NCI-H187 (cell line): ENCODE results near the gene SPIN2A.
"Not testable (repeated sequence)": the region's sequence is repeated elsewhere in the genome, so short reads cannot be mapped to it uniquely, and the experiment has no call there.

Experiments
- DNase-seq, 2 experiments: peaks; one replicate each; lab custom pipeline; 2025; lab: John Stamatoyannopoulos, UW

Gene SPIN2A

DNA sequence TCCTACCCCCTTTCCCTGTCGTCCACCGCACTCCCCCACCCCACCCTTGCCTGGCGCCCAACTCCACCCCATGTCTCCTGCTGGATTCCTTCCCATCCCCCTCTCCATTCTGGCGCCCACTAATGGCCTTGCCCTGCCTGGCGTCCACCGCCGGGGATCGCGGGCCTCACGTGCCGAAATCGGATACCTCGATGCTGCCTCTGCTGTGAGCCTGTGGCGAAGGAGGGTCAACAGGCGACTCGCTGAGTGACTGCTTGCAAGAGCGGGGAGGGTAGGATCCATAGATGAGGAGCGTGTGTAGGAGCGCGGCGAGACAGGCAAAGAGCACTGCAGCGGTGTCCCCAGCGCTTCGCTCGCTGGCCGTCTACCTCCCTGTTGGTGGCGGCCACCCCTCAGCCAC is at the start of gene SPIN2A:
Gene SPIN2A, minus strand, starts transcription at position 325 of the 400 bp plus-strand sequence. CDS start 800 bp downstream, outside the sequence.
- not testable (repeated sequence) for DNase-seq

DNA sequence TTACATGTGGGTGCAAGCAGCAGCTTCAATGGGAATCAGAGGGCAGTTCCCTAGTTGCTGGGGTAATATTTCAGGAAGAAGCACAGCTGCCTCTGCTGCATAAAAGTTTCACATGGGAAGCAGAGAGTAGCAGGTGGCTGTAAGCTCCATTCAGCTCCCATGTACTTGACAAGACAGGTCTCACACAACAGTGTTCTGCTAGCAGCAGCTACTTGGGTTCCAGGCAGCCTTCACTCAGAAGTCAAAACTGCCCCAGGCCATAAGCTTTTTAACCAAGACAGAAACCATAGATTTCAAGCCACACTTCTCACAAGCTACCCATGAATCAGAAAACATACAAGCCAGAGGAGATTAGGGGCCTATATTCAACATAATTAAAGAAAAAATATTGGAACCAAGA is 41.4 kb upstream of the SPIN2A start:
- DNase-seq: no peak

DNA sequence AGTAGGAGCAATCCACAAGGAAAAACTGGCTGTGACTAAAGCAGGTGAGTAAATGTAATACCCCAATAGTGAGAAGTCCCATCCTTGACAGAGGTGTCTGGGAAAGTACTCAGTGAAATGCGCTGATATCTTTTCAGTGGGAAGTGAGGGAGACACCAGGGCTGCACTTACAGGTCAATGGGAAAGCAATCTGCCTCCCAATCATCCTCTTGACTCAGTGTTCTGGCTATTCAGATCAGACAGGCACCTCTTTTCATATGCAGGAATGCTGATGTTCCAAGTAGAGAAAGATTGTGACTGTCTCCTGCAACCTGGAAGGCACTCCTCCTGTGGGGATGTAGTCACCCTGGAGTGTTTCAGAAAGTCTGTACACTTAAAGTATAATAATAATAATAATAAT is 39.9 kb upstream of the SPIN2A start:
- DNase-seq: no peak

DNA sequence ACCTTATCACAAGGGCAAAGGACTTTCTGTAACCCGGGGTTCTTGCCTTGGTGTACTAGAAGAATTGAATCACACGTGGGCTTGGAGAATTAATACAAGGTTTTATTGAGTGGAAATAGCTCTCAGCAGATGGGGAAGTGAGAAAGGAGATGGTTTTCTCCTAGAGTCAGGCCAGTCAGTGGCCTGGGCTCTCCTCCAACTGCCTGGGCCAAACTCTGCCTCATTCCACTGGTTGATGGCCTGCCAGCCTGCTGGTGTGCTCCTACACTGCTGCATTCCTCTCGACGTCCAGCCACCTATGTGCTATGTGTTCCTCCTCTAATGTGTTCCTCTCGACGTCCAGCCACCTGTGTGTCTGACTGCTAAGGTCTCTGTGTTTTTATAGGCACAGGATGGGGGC is 35.3 kb upstream of the SPIN2A start:
- no peak for DNase-seq

DNA sequence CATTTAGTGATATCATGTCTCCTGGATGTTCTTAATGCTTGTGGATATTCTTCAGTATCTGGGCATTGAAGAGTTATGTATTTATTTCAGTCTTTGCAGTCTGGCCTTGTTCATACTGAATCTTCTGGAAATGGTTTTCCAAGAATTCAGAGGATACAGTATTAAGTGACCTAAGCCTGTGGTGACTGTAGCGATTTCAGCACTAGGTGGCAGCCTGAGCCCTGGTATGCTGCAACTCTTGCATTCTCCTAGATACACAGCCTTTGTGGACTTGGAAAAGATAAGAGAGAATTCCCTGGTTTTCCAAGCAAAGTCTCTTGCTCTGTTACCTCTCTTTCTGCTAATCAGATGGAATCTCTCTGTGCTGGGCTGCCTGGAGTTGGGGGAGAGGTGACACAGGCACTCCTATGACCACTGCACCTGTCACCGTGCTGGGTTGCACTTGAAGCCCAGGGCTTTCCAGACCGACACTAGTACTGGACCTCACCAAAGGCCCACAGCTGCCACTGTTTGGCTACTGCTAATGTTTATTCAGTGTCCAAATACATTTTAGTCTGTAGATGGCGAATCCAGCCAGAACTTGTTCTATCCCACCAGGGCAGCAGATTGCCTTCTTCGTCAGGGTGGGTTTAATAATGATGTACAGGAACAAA is 19.3 kb upstream of the SPIN2A start:
- no peak for DNase-seq

DNA sequence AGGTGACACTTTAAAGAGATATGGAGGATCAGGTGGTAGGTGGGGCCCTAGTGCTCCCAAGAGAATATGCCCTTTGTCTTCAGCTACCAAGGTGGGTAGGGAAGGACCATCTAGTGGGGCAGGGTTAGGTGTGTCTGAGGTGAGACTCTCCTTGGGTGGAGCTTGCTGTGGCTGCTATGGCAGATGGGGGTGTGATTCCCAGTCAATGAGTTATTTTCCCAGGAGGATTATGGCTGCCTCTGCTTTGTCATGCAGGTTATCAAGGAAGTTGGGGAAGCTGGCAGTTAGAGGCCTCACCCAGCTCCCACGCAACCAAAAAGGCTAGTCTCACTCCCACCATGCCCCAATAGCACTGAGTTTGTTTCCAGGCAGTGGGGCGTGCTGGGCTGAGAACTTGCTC is 18.0 kb upstream of the SPIN2A start:
- no peak for DNase-seq

DNA sequence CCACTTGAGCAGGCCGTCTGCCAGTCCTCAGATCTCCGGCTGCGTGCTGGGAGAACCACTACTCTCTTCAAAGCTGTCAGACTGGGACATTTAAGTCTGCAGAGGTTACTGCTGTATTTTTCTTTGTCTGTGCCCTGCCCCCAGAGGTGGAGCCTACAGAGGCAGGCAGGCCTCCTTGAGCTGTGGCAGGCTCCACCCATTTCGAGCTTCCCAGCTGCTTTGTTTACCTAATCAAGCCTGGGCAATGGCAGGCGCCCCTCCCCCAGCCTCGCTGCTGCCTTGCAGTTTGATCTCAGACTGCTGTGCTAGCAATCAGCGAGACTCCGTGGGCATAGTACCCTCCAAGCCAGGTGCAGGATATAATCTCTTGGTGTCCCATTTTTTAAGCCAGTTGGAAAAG is 15.0 kb upstream of the SPIN2A start:
- DNase-seq: not testable (repeated sequence)

DNA sequence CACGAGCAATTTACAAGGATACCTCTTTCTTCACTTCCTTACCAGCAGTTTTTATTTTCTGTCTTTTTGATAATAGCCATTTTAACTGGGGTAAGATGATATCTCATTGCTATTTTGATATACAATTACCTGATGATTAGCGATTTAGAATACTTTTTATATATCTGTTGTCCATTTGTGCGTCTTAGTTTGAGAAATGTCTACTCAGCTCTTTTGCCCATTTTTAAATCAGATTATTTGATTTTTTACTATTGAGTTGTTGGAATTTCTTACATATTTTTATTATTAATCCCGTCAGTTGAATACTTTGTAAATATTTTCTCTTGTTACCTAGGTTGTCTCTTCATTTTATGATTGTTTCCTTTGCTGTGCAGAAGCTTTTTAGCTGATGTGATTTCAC is 1.5 kb upstream of the SPIN2A start:
- no peak for DNase-seq

DNA sequence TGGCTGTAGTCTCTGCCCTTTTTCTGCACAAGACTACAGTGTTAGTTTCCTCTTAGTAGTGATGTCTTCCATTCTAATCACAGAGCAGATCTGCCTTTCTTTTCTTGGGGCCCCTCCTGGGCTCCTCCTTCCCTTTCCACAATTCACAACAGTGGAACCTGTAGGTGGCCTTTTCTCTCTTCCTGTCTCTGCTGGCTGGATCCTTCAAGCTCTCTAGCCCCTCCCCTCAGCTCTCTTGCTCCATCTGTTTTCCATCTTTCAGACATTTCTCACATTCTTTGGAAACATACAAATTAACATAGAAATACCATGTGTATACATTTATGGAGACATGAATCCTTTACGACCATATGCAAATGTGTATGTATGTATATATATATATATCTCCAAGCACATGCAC is 304 bp upstream of the SPIN2A start:
- no peak for DNase-seq

DNA sequence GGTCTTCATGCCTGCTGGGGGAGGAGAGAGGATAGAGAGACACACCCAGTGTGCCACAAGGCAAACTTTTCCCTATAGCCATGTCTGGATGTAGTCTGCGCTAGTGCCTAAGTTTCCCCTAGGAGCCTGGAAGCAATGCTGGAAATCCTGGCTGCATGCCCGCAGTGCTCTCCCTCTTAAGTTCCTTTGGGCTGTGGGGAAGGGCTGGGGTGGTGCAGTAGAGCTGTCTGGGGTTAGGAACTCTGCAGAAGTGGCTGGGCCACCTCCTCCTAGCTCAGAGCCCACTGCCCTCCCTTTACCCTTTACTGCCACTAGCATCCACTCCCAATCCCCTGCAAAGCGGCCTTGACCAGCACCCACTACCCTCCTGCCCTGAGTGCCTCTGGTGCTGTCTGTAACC is 608 bp downstream of the SPIN2A start:
- DNase-seq: not testable (repeated sequence)

DNA sequence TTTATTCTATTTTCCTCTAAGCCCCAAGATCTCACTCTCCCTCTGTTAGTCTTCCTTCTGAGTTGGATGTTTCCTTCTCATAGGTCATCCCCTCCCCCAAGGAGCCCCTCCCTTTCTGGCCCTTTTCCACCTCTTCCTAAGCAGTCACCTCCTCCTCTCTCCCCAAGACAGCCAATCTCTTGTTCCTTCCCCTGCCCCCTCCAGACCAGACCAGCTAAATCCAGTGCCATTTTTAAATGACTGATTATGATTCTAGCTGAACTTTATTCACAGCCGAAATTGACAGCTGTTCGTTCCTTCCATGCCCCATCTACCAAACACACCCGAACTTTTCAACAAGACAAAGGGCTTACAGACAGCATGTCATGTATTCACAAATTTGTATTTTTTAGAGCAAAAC is 1.9 kb downstream of the SPIN2A start:
- DNase-seq: no peak

DNA sequence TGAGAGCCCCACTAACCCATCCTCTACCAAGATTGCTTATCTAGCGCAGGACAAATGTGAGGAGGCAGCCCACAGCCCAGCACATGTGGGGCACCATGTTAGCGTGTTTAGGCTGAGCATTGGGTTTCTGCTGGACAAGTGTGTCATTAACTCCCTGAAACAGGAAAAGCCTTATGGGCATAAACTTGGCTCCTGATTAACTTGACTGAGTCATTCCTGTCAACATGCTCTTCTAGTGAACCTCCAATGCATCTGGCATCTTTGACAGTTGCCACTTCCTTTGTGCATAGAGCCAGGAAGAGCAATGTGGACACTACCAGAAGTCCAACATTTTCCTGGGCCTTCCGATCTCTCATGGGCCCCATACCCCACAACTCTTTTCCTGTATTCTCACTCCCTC is 2.5 kb downstream of the SPIN2A start:
- DNase-seq: no peak

DNA sequence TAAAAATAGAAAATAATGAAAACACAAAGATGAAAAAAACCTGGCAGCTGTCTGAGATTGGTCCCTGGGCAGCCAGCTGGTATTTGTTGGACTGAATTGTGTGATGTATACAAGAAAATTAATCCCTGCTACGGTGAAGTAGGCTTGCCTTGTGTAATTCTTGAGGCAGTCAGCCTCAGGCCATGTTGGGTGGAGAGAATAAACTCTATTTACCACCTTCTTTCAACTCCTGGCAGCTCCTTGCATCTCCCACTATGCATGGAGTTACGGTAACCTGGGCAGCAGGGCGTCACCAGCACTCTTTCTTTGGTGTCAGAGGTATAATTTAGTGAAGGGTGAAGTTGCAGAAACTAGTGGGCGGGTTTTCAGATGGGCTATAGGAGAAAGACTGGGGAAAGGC is 3.5 kb downstream of the SPIN2A start:
- DNase-seq: no peak

DNA sequence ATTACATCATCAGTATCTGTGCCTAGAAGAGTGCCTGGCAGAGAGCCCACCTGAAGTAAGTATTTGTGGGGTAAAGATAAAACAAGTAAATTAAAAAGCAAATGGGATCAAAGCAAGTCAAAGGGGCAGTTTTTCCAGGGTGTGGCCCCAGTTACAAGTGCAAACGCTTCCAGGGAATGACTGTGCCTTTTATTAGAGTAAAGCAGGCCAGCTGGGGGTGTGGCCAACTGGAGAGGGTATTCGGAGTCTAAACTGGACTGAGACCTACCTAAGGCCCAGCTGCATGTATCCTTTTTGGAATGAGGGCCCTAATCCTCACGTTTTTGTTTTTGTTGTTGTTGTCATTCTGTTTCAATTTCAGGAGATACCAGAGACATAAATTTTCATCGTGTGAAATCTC is 3.9 kb downstream of the SPIN2A start:
- DNase-seq: not testable (repeated sequence)

DNA sequence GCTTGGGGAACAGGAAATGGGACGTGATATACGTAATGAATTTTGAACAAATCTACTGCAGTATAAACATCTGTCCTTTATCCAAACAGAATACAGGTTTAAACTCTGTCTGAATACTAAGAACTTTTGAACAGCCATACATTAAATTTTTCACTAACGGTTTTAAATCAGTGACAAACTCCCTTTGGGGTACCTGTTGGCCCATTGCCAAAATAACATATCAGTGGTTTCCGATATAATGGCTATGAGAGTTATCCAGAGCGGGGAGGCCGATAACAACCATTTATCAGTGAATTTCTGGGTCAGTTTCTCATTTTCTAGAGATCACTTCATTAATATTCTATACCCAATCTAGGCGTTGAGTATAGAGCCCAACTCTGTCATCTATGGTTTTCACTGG is 5.2 kb downstream of the SPIN2A start:
- no peak for DNase-seq

DNA sequence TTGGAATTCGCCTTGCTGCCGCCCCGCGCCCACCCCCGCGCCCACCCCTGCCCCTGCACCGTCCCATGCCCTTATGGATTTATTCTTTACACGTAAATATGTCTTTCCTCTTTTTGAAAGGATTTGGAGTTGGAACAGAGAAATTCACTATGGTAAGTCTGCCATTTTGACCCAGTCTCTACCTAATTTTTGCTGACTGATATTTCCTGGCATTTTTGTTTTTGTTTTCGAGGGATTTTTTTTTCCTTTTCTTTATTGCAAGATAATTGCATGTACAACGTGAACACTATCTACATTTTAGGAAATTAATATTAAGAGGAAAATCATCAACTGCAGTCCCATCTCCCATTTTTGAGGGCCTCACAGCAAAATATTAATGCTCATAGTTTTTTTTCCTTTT is 15.4 kb downstream of the SPIN2A start:
- no peak for DNase-seq

DNA sequence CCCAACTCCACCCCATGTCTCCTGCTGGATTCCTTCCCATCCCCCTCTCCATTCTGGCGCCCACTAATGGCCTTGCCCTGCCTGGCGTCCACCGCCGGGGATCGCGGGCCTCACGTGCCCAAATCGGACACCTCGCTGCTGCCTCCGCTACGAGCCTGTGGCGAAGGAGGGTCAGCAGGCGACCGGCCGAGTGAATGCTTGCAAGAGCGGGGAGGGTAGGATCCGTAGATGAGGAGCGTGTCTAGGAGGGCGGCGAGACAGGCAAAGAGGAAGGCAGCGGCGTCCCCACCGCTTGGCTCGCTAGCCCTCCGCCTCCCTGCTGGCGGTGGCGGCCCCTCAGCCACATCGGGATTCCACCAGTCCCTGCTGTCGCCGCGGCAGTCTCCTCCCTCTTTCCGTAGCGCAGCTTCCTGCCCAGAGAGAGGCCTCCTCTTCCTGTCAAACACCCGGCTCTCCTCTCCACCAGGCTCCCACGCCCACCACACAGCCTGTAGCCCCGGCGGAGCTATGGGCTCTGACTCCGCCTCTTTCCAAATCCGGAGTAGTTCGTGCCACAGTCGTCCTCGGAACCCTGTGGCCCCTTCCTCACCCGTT is 15.9 kb downstream of the SPIN2A start, which contains the start of gene SPIN2B:
Gene SPIN2B, minus strand, starts transcription at position 387 of the 594 bp plus-strand sequence.
- no peak for DNase-seq

DNA sequence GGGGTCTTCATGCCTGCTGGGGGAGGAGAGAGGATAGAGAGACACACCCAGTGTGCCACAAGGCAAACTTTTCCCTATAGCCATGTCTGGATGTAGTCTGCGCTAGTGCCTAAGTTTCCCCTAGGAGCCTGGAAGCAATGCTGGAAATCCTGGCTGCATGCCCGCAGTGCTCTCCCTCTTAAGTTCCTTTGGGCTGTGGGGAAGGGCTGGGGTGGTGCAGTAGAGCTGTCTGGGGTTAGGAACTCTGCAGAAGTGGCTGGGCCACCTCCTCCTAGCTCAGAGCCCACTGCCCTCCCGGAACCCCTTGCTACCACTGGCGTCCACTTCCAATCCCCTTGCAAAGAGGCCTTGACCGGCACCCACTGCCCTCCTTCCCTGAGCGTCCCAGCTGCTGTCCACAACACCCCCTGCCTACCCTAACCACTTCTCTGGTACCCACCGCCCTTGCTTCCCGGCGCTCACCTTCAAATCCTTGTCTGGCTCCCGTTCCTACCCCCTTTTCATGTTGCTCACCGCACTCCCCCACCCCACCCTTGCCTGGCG is 16.5 kb downstream of the SPIN2A start:
- not testable (repeated sequence) for DNase-seq

DNA sequence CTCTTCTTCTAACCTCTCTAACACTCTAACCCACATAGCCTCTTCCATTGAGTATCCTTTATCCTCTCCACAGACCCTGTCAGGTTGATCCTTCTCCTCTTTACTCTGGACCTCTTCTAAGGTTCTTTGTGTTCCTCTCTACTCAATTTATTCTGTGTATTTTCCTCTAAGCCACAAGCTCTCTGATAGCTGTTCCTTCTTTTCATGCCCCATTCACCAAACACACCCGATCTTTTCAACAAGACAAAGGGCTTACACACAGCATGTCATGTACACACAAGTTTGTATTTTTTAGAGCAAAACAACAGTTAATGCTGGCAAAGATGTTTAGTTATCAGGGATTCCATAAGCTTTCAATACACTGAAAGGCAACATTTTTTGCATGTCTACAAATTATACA is 17.8 kb downstream of the SPIN2A start:
- no peak for DNase-seq

DNA sequence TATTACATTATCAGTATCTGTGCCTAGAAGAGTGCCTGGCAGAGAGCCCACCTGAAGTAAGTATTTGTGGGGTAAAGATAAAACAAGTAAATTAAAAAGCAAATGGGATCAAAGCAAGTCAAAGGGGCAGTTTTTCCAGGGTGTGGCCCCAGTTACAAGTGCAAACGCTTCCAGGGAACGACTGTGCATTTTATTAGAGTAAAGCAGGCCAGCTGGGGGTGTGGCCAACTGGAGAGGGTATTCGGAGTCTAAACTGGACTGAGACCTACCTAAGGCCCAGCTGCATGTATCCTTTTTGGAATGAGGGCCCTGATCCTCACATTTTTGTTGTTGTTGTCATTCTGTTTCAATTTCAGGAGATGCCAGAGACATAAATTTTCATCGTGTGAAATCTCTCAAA is 19.6 kb downstream of the SPIN2A start:
- DNase-seq: not testable (repeated sequence)

DNA sequence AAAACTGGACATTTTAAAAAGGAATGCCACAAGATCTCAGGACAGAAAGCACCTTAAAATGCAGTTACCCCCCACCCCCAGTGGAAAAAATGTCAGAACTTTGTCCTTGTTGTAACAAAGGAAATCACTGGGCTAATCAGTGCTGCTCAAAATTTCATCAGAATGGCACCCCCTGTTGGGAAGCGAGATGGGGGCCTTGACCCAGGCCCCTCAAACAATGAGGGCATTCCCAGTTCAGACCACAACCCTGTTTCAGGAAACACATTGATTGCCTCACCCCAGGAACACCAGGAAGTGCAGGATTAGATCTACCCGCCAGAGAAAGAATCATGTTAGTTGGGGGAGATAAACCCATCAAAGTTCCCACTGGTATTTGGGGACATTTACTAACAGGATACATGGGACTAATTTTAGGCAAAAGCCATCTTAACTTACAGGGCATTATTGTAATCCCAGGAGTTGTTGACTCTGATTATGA is 32.2 kb downstream of the SPIN2A start:
- DNase-seq: no peak

DNA sequence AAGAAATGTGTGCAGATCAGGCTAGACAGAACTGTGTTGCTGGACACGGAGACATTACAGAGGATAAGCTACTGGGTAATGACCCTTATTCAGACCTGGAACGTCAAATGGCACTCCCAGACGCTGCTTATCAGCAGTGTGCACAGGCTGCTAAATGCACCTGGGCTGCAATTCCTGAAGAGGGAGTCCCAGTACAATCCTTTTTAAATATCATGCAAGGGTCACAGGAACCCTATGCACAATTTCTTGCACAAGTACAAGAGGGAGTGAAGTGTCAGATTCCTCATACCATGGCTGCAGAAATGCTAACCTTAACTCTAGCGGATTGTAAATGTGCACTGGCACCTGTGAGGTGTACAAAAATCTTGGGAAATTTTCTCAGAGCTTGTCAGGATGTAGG is 32.8 kb downstream of the SPIN2A start:
- no peak for DNase-seq

DNA sequence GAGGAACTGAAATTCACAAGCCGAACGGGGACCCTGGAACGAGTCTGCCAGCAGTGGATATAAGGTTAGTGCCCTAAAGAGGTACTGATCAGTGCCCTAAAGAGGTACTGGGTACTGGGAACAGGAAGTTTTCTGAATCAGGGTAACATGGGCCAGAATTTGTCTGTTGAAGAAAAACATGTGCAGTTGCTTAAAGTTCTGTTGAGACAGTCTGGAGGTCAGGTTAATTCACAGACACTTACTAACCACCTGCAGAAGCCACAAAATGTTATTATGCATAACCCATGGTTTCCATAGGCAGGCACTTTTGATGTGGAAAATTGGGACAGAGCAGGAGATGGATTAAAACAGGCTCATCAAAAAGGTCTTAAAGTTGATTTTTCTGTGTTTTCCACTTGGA is 33.7 kb downstream of the SPIN2A start:
- no peak for DNase-seq

DNA sequence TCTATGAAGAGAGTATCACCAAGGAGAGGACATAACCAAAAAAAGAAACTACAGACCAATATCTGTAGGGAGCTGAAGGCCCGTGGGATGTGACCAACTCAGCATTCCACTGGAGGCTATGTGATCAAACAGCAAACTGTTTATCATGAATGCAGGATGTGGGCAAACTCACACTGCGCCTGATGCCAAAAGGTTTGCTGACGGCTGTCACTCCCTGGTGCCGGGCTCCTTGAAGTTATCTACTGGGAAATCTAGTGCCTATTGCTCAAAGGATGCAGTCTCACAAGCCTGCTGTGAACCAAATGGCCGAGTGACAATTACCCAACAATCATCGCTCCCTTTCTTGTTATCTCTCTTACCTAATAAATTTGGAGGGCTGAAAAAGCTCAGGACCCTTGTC is 34.3 kb downstream of the SPIN2A start:
- not testable (repeated sequence) for DNase-seq
